ENCODE data around the gene TSPAN7. TPM values are rescaled to one million over a fixed set of nuclear protein-coding genes. Genes with fewer than 3 reads are reported as not detected.

The TSPAN7 gene
- total and polyA plus RNA-seq, 2 donors (not counting 1 experiment from before 2014, with no cell fraction given), result 0.07 to 0.32 TPM

DNA sequence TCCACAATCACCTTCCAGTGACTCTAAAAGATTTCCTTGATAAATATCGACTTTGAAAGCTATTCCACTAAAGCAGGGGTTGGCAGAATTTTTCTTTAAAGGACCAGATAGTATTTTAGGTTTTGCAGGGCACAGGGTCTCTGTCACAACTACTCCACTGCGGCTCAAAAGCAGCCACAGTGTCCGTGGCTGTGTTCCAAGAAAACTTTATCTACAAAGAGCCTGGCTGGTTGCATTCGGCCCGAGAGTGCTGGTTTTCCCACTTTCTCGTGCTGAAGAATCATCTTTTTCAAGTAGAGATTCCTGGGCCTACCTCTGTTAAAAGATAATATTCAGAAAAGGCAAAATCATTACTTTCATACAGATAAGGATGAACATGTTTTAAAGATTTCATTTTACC is 55.6 kb downstream of the TSPAN7 start:
- ChIA-PET POLR2A (no interaction called here), CTCF (no interaction called here)
- WGBS (ENCODE audit: insufficient coverage), result no CpG with 5 or more reads among the region's 6 CpGs
- no peaks in the 10 kb centered on the region for H3K27me3 ChIP-seq (replicated peaks in 1 of 4; ENCODE audit: control extremely low read depth in 1 of 4, control insufficient read depth in 3 of 4, insufficient read depth in 4 of 4, low read length in 3 of 4)
- H3K4me1 Mint-ChIP-seq, result peaks cover 8% of the 10 kb centered on the region
- H2AFZ ChIP-seq (ENCODE audit: insufficient read depth, low read depth, low read length, poor library complexity, severe bottlenecking), result no peak overlapping the region
- intact Hi-C loops (cut with micrococcal nuclease), result no loop called here
- H3K27me3 Mint-ChIP-seq, result peaks cover 3% of the 10 kb centered on the region
- H3K27ac ChIP-seq (ENCODE audit: low read length in 2 of 2), result no peak overlapping the region
- no peaks in the 10 kb centered on the region for H3K9me3 Mint-ChIP-seq (ENCODE audit: insufficient read depth)
- H3K9me3 ChIP-seq (ENCODE audit: control extremely low read depth in 1 of 3, control insufficient read depth in 2 of 3, insufficient read depth in 1 of 3, low read length in 2 of 3), result no peaks in the 10 kb centered on the region
- DNase-seq (no peak), ATAC-seq (ENCODE audit: low read depth) (no peak)
- H4K20me1 ChIP-seq (ENCODE audit: control insufficient read depth, insufficient read depth, low read length, poor library complexity, severe bottlenecking), result no peaks in the 10 kb centered on the region
- H3K4me1 ChIP-seq (ENCODE audit: control insufficient read depth in 2 of 2, insufficient read depth in 2 of 2, low read length in 2 of 2), result peaks cover 4 to 5% of the 10 kb centered on the region in 2 donors
- no peak overlapping the region for H3K9ac ChIP-seq (ENCODE audit: low read length)
- H3K27ac Mint-ChIP-seq, result no peak overlapping the region
- no peak overlapping the region for H3K4me3 Mint-ChIP-seq
- H3K4me2 ChIP-seq (replicated peaks; ENCODE audit: low read depth, low read length, poor library complexity, severe bottlenecking), result no peak overlapping the region
- H3K36me3 ChIP-seq (replicated peaks in 1 of 2; ENCODE audit: control extremely low read depth in 1 of 2, control insufficient read depth in 1 of 2, extremely low read depth in 1 of 2, insufficient read depth in 2 of 2, low read length in 1 of 2), result no peaks in the 10 kb centered on the region
- no peak overlapping the region for H3K4me3 ChIP-seq (ENCODE audit: control extremely low read depth in 1 of 5, extremely low read depth in 1 of 5, insufficient read depth in 1 of 5, low read depth in 2 of 5, low read length in 4 of 5)
- no peaks in the 10 kb centered on the region for H3K79me2 ChIP-seq (ENCODE audit: control insufficient read depth, insufficient read depth, low read length)
- TF ChIP-seq, protein P1, sequence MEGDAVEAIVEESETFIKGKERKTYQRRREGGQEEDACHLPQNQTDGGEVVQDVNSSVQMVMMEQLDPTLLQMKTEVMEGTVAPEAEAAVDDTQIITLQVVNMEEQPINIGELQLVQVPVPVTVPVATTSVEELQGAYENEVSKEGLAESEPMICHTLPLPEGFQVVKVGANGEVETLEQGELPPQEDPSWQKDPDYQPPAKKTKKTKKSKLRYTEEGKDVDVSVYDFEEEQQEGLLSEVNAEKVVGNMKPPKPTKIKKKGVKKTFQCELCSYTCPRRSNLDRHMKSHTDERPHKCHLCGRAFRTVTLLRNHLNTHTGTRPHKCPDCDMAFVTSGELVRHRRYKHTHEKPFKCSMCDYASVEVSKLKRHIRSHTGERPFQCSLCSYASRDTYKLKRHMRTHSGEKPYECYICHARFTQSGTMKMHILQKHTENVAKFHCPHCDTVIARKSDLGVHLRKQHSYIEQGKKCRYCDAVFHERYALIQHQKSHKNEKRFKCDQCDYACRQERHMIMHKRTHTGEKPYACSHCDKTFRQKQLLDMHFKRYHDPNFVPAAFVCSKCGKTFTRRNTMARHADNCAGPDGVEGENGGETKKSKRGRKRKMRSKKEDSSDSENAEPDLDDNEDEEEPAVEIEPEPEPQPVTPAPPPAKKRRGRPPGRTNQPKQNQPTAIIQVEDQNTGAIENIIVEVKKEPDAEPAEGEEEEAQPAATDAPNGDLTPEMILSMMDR (IDR thresholded peaks at IDR 0.05), result no peak
- TF ChIP-seq EZH2 (IDR thresholded peaks at IDR 0.05; ENCODE audit: borderline replicate concordance, insufficient read depth, low read depth, low read length, poor library complexity, severe bottlenecking), result no peak

DNA sequence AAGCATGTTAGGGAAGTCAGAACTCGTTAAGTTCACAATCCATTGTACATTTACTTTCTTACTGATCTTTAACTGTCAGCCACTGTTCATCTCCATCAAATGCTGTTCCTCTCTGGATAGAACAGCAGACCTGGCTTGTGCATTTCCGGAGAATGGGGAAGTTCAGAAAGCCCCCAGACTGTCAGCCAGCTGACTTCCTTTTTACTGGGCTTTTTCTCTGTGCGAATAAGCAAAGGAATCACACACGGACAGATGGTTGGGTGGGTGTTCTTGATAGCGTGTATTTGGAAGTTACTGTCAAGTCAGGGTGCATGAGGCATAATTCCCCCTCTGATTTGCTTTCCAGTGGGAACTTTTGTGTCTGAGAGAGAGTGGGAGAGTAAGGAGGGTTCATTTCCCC is 56.8 kb downstream of the TSPAN7 start:
- Histone ChIP-seq H3K4me3 (ENCODE audit: control extremely low read depth in 1 of 5, extremely low read depth in 1 of 5, insufficient read depth in 1 of 5, low read depth in 2 of 5, low read length in 4 of 5) (no peak overlapping the region), H3K27ac (ENCODE audit: low read length in 2 of 2) (no peak overlapping the region), H4K20me1 (ENCODE audit: control insufficient read depth, insufficient read depth, low read length, poor library complexity, severe bottlenecking) (no peaks in the 10 kb centered on the region), H3K4me2 (replicated peaks; ENCODE audit: low read depth, low read length, poor library complexity, severe bottlenecking) (no peak overlapping the region), H3K9ac (ENCODE audit: low read length) (no peak overlapping the region), H3K36me3 (replicated peaks in 1 of 2; ENCODE audit: control extremely low read depth in 1 of 2, control insufficient read depth in 1 of 2, extremely low read depth in 1 of 2, insufficient read depth in 2 of 2, low read length in 1 of 2) (no peaks in the 10 kb centered on the region), H3K79me2 (ENCODE audit: control insufficient read depth, insufficient read depth, low read length) (no peaks in the 10 kb centered on the region), H3K9me3 (ENCODE audit: control extremely low read depth in 1 of 3, control insufficient read depth in 2 of 3, insufficient read depth in 1 of 3, low read length in 2 of 3) (no peaks in the 10 kb centered on the region), H2AFZ (ENCODE audit: insufficient read depth, low read depth, low read length, poor library complexity, severe bottlenecking) (no peak overlapping the region), H3K4me1 (ENCODE audit: control insufficient read depth in 2 of 2, insufficient read depth in 2 of 2, low read length in 2 of 2) (peaks cover 4 to 5% of the 10 kb centered on the region in 2 donors), H3K27me3 (replicated peaks in 1 of 4; ENCODE audit: control extremely low read depth in 1 of 4, control insufficient read depth in 3 of 4, insufficient read depth in 4 of 4, low read length in 3 of 4) (no peaks in the 10 kb centered on the region)
- ChIA-PET POLR2A (no interaction called here), CTCF (interaction anchor here (0.5 kb wide), 1 partner anchor 873 kb away, joined by 3 read pairs; no protein-coding TSS in a partner anchor)
- no peaks in the 10 kb centered on the region for H3K9me3 Mint-ChIP-seq (ENCODE audit: insufficient read depth)
- ATAC-seq (ENCODE audit: low read depth) (no peak), DNase-seq (peak; percentile 4)
- WGBS (ENCODE audit: insufficient coverage), result no CpG with 5 or more reads among the region's 5 CpGs
- H3K4me1 Mint-ChIP-seq, result peaks cover 8% of the 10 kb centered on the region
- TF ChIP-seq, protein P1 (IDR thresholded peaks at IDR 0.05), result no peak
- TF ChIP-seq EZH2 (IDR thresholded peaks at IDR 0.05; ENCODE audit: borderline replicate concordance, insufficient read depth, low read depth, low read length, poor library complexity, severe bottlenecking), result no peak
- peaks cover 3% of the 10 kb centered on the region for H3K27me3 Mint-ChIP-seq
- H3K4me3 Mint-ChIP-seq, result no peak overlapping the region
- no peak overlapping the region for H3K27ac Mint-ChIP-seq
- intact Hi-C loops (cut with micrococcal nuclease), result no loop called here

Data from B cell (primary cell).